GM12873 (cell line): ENCODE measurements around the gene GNB5.

Experiments used
- TF ChIP-seq, protein P1 (sequence below): IDR thresholded peaks from 2 replicates; pipeline ENCODE4 v1.5.1; 2012; ENCODE audit warnings: low read depth, mild to moderate bottlenecking, moderate library complexity, low read length, control low read depth; ENCODE audit not compliant: insufficient read depth; ENCODE audit errors: missing control alignments

The GNB5 gene

DNA sequence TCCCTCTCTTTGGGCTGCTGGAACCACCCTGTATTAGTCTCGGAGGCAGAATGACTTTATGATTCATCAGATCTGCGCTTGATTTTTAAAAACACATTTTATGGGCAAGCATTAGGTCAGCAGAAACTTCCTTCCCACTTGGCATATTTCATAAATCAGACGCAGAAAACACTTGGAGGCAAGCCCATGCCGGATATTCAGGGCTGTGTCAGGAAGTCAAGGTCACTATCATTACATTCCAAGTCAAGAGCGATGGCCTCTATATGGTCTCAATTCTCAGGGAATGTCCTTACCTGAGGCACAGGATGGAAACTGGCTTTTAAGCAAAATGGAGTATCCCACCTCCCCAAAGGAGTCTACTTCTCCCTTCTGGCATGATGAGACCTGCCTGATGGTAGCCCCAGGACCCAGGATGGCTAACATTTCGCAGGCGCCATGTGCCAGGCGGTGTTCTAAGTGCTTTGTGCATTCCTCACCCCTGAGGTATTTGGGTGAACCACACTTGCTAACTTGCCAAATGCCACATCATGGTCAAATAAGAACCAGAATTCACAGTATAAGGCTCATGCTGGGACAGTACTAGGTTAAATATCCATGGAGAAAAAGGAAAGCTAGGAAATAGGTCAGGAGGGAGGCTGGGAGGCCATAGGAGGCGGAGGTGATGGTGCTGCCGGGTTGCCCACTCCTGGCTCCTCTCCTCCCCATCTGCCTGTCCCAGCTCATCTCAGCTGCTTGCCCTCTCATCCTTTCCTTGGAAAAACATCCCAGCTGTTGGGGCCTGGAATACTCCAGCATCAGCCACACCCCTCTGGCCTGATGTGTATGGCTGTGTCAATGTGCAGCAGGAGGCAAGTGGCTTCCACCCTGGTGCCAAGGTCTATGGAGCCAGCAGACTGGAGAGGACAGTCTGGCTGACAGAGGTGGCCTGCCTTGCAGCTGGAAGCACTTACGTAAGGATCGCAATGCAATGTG lies 97.4 kb downstream of the GNB5 start:
- TF ChIP-seq, protein P1, sequence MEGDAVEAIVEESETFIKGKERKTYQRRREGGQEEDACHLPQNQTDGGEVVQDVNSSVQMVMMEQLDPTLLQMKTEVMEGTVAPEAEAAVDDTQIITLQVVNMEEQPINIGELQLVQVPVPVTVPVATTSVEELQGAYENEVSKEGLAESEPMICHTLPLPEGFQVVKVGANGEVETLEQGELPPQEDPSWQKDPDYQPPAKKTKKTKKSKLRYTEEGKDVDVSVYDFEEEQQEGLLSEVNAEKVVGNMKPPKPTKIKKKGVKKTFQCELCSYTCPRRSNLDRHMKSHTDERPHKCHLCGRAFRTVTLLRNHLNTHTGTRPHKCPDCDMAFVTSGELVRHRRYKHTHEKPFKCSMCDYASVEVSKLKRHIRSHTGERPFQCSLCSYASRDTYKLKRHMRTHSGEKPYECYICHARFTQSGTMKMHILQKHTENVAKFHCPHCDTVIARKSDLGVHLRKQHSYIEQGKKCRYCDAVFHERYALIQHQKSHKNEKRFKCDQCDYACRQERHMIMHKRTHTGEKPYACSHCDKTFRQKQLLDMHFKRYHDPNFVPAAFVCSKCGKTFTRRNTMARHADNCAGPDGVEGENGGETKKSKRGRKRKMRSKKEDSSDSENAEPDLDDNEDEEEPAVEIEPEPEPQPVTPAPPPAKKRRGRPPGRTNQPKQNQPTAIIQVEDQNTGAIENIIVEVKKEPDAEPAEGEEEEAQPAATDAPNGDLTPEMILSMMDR: no peak

DNA sequence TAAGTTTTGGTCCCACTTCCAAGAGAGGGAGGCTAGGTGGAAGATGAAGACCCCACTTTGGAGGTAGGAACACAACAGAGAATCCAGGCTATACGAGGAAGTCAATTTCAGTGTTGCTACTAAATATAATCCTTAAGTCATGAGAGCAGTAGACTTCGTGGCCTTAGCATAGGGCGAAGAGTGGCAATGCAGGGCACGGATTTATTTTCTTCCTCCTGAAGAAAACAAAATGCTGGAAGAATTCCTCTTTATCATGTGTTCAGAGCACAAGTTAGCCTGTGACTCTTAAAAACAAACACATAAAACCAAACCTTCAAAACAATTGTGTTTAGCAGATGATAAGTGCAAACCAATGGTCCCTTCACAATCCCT lies 98.0 kb downstream of the GNB5 start:
- TF ChIP-seq, protein P1: no peak

DNA sequence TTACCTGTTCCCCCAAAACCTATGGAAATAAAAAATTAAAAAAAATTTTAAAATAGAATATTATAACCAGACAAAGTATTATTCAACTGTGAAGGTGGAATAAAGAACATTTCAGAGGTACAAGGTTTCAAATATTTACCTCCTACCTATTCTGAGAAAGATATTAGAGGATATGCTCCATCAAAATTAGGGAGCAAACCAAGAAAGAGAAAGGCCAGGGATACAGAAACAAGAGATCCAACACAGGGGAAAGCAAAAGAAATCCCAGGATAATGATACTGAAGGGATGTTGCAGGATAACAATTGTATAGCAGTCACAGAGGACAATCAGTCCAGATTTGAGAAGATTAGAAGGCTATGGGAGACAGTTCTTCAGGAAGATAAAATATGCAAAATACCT lies 101.0 kb downstream of the GNB5 start:
- TF ChIP-seq, protein P1: no peak

DNA sequence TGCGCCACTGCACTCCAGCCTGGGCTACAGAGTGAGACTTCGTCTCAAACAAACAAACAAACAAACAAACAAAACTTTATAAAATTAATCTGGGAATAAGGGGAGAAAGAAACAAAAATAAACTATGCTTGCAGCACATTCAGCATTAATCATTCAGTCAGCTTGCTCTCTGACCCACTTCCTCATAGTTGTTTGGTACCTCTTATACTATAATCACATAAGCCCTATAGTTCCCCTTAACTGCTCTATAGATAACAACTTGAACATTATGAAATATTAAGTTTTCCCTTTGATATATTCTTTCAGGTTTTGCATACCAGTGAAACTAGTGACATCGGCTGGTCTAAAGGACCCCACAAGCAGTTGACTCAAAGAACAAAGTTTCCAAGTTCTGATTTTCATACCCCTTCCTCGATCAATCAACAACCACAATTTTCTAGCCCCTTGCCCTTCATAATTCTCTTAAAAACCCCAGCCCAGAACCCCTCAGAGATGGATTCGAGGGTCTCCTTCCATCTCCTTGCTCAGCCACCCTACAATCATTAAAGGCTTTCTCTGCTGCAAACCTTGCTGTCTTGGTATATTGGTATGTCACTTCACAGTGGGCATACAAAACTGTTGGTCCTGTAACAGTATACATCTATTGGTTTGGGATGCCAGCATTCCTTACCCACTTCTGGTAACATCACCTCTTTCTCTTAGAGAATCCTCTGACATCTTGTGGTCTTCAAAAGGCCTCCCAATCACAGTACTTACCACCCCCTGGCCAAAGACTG lies 105.0 kb downstream of the GNB5 start:
- TF ChIP-seq, protein P1: no peak

DNA sequence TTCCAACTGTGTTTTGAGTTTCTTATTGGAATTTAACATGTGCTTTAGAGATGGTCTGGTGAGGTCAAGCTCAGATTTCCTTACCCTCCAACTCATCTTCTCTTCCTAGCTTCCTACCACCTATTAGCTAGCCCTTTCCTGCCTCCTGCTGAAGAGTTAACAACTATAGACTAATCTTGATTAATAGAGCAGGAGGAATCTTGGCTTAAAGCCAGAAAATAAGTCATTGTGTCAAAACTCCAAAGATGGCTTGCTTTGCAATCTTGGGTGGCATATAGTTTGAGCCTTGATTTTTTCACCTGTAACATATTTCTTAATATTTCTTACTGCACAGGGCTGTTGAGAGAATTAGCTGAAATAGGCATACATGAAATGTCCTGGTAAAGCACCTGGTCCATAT lies 105.9 kb downstream of the GNB5 start:
- TF ChIP-seq, protein P1: no peak

DNA sequence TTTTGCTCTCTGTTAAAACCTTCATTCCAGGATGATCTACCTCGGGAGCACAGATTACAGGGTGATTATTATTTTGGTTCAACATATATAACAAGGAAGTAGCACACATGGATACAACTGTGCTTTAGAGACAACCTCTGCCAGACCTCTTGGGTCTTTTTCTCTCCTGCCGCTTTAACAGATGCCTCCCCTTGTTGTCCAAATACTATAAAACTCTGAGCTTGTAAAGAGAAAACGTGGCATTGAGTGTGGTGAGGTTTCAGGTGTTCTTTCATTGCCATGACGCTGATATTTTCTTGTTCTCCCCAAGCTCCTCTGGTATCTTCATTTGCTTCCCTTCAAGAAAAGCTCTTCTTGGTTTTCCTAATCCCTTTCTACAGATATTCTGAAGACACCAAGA lies 107.6 kb downstream of the GNB5 start:
- TF ChIP-seq, protein P1: no peak

DNA sequence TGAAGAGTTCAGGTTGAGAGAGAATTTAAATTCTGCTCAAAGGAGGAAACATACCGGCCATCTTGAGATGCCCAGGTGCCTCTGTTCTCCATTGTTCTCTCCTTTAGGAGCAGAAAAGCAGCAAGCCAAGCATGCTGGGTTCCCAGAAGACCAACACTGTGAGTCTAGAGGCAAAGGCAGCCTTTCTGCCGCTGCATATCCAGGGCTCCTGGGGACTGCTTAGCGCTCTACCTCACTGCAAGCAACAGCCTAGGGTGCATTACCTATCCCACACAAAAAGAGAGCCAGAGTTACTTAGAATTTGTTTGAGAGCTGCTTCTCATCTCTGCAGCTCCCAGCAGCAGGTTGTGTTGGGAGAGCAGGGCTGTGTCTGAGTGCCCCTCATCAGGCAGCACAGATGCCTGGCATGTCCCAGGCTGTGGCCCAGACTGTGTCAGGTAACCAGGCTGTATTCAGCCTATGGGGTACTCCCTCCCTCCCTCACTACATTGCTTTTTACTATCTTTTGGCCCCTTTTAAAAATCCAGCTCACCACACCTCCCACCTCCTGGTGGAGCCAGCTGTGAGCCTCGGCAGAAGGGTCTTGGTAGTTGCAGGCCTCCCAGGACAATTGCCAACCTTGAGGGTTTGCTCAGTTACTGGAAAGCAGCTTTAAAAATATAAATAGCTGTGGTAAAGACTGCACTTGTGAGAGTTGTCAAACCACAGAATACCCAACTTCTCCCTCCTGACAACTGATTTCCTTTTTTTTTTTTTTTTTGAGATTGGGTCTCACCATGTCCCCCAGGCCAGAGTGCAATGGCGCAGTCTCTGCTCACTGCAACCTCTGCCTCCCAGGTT lies 108.8 kb downstream of the GNB5 start:
- TF ChIP-seq, protein P1: peak; percentile 9
